ENCODE results near the gene PGLYRP3.

DNA sequence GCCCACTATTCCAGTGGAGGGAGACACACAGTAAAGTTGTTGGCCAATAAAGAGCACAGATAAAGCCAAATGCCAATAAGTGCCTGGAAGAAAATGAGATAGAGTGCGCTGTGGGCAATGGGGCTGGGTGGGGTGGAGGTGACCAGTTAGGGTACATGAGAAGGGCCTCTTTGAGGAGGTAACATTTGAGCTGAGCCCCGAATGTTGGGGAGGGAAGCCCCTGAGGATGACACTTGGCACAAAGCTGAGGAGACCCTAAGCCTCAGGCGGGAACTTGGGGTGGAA is 45.9 kb upstream of the PGLYRP3 start:
- TF ChIP-seq POLR2A (IDR thresholded peaks at IDR 0.05) = no peak
- TF ChIP-seq EP300 (IDR thresholded peaks at IDR 0.05) = no peak
- TF ChIP-seq, protein P1, sequence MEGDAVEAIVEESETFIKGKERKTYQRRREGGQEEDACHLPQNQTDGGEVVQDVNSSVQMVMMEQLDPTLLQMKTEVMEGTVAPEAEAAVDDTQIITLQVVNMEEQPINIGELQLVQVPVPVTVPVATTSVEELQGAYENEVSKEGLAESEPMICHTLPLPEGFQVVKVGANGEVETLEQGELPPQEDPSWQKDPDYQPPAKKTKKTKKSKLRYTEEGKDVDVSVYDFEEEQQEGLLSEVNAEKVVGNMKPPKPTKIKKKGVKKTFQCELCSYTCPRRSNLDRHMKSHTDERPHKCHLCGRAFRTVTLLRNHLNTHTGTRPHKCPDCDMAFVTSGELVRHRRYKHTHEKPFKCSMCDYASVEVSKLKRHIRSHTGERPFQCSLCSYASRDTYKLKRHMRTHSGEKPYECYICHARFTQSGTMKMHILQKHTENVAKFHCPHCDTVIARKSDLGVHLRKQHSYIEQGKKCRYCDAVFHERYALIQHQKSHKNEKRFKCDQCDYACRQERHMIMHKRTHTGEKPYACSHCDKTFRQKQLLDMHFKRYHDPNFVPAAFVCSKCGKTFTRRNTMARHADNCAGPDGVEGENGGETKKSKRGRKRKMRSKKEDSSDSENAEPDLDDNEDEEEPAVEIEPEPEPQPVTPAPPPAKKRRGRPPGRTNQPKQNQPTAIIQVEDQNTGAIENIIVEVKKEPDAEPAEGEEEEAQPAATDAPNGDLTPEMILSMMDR (IDR thresholded peaks at IDR 0.05) = no peak

Data from tibial nerve (tissue), 4 donors.